Astrocyte of the cerebellum (primary cell): ENCODE measurements around the gene CHD6.

Source experiments
- DNase-seq: peaks from one replicate; pipeline ENCODE4 v3.0.0-alpha.2; 2011; ENCODE audit warnings: low read depth
- H3K4me3 ChIP-seq: 2 replicates; pipeline ENCODE4 v1.5.1; 2011; ENCODE audit warnings: mild to moderate bottlenecking, low read depth, low read length, moderate library complexity
- in situ Hi-C: cut with HindIII; loops from 2 replicates; pipeline ENCODE4 v1.10.0; 2017; ENCODE audit warnings: low sequenced_read_pairs
- TF ChIP-seq, protein P1 (sequence below): IDR thresholded peaks from 2 replicates; pipeline ENCODE4 v1.5.1; 2012; ENCODE audit warnings: low read length, low read depth, moderate library complexity, mild to moderate bottlenecking; ENCODE audit errors: missing control alignments

The CHD6 gene

DNA sequence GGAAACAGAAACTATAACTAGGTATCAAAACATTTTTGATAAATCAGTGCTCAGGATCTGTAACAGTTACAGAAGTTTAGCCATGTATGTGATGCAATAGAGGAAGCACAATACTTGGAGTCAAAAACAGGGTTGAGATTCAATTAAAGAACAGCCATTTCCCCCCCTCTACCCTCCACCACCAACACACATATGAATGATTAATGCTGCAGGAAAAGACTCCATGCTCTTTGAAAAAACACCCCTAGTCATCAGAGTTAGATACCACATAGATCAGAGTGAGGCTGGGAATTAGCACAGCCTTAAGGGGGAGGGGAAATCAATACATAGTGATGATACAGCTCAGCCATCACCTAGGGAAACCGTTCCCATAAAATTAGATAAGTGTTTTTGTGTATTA is 142.7 kb downstream of the CHD6 start:
- DNase-seq = no peak
- in situ Hi-C loops = no loop called here
- H3K4me3 ChIP-seq = no peak overlapping the region

DNA sequence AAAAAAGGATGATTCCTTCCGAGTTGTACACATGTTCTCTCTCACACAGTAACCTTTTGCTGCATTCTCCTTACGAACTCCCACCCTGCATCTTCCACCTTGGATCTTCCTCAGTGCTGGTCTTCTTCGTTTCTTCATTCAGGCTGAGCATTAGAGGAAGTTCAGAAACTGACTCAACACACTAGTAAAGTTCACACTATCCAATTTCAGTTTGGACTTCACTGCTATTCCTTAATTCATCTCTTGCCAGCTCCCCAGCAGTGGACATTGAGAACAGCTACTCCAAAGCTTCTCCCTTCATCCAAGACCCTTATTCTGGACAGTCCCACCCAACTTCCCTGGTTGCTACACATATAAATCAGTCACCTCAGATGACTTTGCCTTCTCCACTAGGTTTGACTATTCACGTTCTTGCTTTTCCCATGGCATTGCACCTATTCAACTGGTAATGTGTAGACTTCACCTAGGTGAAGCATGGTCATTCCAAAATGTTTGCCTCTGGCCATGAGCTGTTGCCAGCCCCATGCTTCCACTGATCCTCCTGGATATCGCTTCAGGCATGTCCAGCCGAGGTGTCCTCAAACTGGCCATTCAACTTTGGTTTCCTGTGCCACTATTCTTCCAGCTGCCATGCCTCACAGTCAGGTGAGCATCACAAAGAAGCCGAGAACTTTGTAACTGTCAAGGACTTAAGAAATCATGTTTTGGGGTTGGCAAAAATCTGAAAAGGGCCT is 147.6 kb downstream of the CHD6 start:
- TF ChIP-seq, protein P1, sequence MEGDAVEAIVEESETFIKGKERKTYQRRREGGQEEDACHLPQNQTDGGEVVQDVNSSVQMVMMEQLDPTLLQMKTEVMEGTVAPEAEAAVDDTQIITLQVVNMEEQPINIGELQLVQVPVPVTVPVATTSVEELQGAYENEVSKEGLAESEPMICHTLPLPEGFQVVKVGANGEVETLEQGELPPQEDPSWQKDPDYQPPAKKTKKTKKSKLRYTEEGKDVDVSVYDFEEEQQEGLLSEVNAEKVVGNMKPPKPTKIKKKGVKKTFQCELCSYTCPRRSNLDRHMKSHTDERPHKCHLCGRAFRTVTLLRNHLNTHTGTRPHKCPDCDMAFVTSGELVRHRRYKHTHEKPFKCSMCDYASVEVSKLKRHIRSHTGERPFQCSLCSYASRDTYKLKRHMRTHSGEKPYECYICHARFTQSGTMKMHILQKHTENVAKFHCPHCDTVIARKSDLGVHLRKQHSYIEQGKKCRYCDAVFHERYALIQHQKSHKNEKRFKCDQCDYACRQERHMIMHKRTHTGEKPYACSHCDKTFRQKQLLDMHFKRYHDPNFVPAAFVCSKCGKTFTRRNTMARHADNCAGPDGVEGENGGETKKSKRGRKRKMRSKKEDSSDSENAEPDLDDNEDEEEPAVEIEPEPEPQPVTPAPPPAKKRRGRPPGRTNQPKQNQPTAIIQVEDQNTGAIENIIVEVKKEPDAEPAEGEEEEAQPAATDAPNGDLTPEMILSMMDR = no peak
- H3K4me3 ChIP-seq = no peak overlapping the region
- in situ Hi-C loops = no loop called here
- DNase-seq = no peak

More for the DNA sequence above, 142.7 kb downstream of the CHD6 start:
- TF ChIP-seq, protein P1 = no peak

DNA sequence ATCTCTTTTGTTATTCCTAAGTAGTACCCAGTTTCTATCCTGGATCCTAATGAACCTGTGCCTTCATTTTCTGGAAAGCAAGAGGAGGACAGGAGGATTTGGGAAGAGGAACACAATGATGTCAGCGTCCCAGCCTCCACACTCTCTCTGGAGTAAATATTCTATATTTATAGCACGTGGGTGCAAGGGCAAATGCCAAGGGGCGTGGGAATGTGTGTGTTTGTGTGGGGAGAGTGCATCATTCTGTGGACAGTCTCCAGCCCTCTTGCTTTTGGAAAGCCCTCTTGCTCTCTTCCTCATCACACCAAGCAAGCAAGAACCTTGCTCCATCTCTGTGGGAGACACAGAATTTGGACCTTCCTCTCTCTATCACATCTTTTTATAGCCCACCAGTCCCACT is 148.3 kb downstream of the CHD6 start:
- DNase-seq = no peak
- TF ChIP-seq, protein P1 = no peak
- in situ Hi-C loops = no loop called here
- no peak overlapping the region for H3K4me3 ChIP-seq

DNA sequence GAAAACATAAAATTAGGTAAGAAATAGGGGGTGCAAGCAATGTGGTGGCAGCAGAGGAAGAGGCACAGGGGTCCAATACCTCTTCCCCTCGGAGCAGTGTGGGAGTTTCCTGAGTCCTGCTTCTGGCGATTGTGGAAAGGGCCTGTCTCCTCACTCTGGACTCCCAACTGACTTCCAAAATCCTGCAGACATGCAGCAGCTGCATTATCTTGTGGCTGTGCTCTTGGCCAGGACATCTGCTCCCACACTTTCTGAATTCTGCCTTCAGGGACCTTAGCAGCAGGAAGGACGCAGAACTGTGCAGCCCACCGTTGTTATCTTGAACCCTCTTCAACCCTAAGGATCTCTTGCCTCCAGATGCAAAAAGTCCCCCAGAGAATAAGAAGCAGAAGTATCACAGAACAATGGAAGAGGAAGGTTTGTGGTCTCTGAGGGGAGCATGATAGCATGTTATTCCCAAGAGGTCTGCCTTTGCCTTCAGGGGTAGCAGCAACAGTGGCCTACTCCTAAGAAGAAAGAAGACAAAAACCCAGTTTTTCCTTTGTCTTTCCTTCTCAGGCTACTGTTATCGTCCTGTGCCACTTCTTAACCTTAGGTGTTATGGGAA is 149.1 kb downstream of the CHD6 start:
- no peak overlapping the region for H3K4me3 ChIP-seq
- TF ChIP-seq, protein P1 = no peak
- in situ Hi-C loops = no loop called here
- DNase-seq = no peak

DNA sequence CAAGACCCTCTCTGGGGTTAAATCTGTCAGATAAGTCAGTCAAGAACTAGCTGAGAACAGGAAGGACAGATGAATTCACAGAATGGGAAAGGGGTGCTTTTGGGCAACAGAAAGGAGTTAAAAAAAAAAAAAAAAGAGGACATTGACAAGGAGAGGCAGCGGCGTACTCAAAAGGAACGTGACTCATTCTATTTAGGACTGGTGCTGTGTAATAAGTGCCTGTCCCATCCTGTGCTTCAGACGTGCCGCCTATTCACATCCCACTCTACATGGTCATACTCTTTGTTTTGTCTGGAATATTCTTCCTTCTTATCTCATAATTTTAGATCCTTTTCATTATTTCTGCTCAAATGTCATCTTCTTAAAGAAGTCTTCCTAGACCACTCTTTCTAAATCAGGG is 150.5 kb downstream of the CHD6 start:
- no peak for DNase-seq
- H3K4me3 ChIP-seq = no peak overlapping the region
- TF ChIP-seq, protein P1 = no peak
- in situ Hi-C loops = no loop called here

DNA sequence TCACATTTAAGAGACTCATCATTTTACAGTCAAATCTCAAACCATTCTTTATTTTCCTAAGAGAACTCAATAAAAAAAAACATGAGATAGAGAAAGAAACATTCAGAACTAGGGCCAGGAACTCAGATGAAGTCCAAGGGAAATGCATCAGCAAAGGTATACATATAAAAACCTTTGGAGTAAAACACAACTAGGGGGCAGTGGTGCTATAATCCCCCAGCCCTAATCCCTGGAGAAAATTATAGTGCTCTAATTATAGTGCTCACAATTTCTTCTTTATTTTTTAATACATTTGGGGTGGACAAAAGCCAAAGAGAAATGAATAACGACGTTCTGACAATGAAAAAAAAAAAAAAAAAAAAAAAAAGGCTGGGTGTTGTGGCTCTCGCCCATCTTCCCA is 151.0 kb downstream of the CHD6 start:
- no peak for DNase-seq
- no peak overlapping the region for H3K4me3 ChIP-seq
- TF ChIP-seq, protein P1 = no peak
- in situ Hi-C loops = no loop called here
